HEK293 (cell line): ENCODE measurements around the gene GPSM1.

Experiments used
- CTCF ChIA-PET: fragments of 350-600 bp; formaldehyde crosslinking; extraction: SDS; loops from one replicate; lab custom pipeline; 2021; ENCODE audit warnings: antibody characterized with exemption; lab: Yijun Ruan, JAX
- POLR2A ChIA-PET: fragments of 300-600 bp; formaldehyde crosslinking; extraction: SDS; loops from one replicate; lab custom pipeline; 2020; ENCODE audit warnings: antibody characterized with exemption, inconsistent platforms; lab: Yijun Ruan, JAX
- H3K27ac ChIP-seq: fragments of 200-500 bp; sonication (Bioruptor generic); 2 replicates; pipeline ENCODE4 v1.5.1; 2014; ENCODE audit warnings: low read depth, low read length, control low read depth, inconsistent platforms; ENCODE audit errors: extremely low read depth
- H3K36me3 ChIP-seq, 2 experiments: fragments of 200-500 bp in 1 of 2; sonication (Bioruptor generic) in 1 of 2; 1 replicate in 1 of 2; 2 replicates in 1 of 2; pipeline ENCODE4 v1.5.1; 2014 to 2017; ENCODE audit warnings: inconsistent platforms in 2 of 2, low read length in 2 of 2; ENCODE audit not compliant: control insufficient read depth in 2 of 2, insufficient read depth in 1 of 2
- H3K4me1 ChIP-seq: fragments of 200-500 bp; sonication (Bioruptor generic); 2 replicates; pipeline ENCODE4 v1.5.1; 2014; ENCODE audit warnings: mild to moderate bottlenecking, low read length, inconsistent platforms; ENCODE audit not compliant: control insufficient read depth, insufficient read depth
- H3K4me3 ChIP-seq: 2 replicates; pipeline ENCODE4 v1.5.1; 2011; ENCODE audit warnings: low read depth, mild to moderate bottlenecking, control low read depth, low read length, moderate library complexity
- H3K9me3 ChIP-seq: fragments of 200-500 bp; sonication (Bioruptor generic); 2 replicates; pipeline ENCODE4 v1.5.1; 2014; ENCODE audit warnings: low read depth, low read length, inconsistent platforms; ENCODE audit not compliant: control insufficient read depth, insufficient read depth
- BCL11A ChIP-seq: fragments of 450-650 bp; formaldehyde crosslinking; IDR thresholded peaks from 2 replicates; pipeline ENCODE4 v1.5.1; 2016; ENCODE audit warnings: low read depth, missing biosample characterization, missing genetic modification characterization
- BCL11B ChIP-seq: fragments of 450-650 bp; formaldehyde crosslinking; IDR thresholded peaks from 2 replicates; pipeline ENCODE4 v1.5.1; 2016; ENCODE audit warnings: low read depth, missing biosample characterization, missing genetic modification characterization
- EGR2 ChIP-seq: fragments of 450-650 bp; formaldehyde crosslinking; IDR thresholded peaks from 2 replicates; pipeline ENCODE4 v1.5.1; 2016; ENCODE audit warnings: low read depth, missing biosample characterization, missing genetic modification characterization
- GLIS1 ChIP-seq: fragments of 450-650 bp; formaldehyde crosslinking; IDR thresholded peaks from 2 replicates; pipeline ENCODE4 v1.5.1; 2016; ENCODE audit warnings: missing biosample characterization, missing genetic modification characterization
- GLIS2 ChIP-seq: fragments of 450-650 bp; formaldehyde crosslinking; IDR thresholded peaks from 2 replicates; pipeline ENCODE4 v1.5.1; 2016; ENCODE audit warnings: missing biosample characterization, missing genetic modification characterization
- KLF1 ChIP-seq: fragments of 450-650 bp; formaldehyde crosslinking; IDR thresholded peaks from 2 replicates; pipeline ENCODE4 v1.5.1; 2016; ENCODE audit warnings: missing biosample characterization, missing genetic modification characterization
- KLF10 ChIP-seq: fragments of 450-650 bp; IDR thresholded peaks from 2 replicates; pipeline ENCODE4 v1.5.1; 2018; ENCODE audit warnings: missing biosample characterization, mild to moderate bottlenecking, missing genetic modification characterization
- KLF17 ChIP-seq: fragments of 450-650 bp; formaldehyde crosslinking; IDR thresholded peaks from 2 replicates; pipeline ENCODE4 v1.5.1; 2016; ENCODE audit warnings: missing biosample characterization, missing genetic modification characterization
- MEIS1 ChIP-seq: sonication (generic); formaldehyde crosslinking; IDR thresholded peaks from 2 replicates; pipeline ENCODE4 v1.8.1; 2022; ENCODE audit warnings: missing genetic modification reagents, mild to moderate bottlenecking, borderline replicate concordance
- SP2 ChIP-seq: fragments of 450-650 bp; formaldehyde crosslinking; IDR thresholded peaks from 2 replicates; pipeline ENCODE4 v1.5.1; 2016; ENCODE audit warnings: missing biosample characterization, missing genetic modification characterization
- SP3 ChIP-seq: fragments of 450-650 bp; formaldehyde crosslinking; IDR thresholded peaks from 2 replicates; pipeline ENCODE4 v1.5.1; 2016; ENCODE audit warnings: missing biosample characterization, missing genetic modification characterization
- WT1 ChIP-seq: fragments of 450-650 bp; formaldehyde crosslinking; IDR thresholded peaks from 2 replicates; pipeline ENCODE4 v1.5.1; 2016; ENCODE audit warnings: missing biosample characterization, missing genetic modification characterization
- ZBTB1 ChIP-seq: fragments of 450-650 bp; formaldehyde crosslinking; IDR thresholded peaks from 2 replicates; pipeline ENCODE4 v1.5.1; 2016; ENCODE audit warnings: missing biosample characterization, missing genetic modification characterization
- ZBTB7A ChIP-seq: fragments of 450-650 bp; formaldehyde crosslinking; IDR thresholded peaks from 2 replicates; pipeline ENCODE4 v1.5.1; 2016; ENCODE audit warnings: low read depth, missing biosample characterization, missing genetic modification characterization
- ZFHX2 ChIP-seq: fragments of 450-650 bp; formaldehyde crosslinking; conservative IDR thresholded peaks from 2 replicates; pipeline ENCODE4 v1.5.1; 2016; ENCODE audit warnings: missing biosample characterization, missing genetic modification characterization
- ZFP69B ChIP-seq: fragments of 450-650 bp; formaldehyde crosslinking; IDR thresholded peaks from 2 replicates; pipeline ENCODE4 v1.5.1; 2016; ENCODE audit warnings: missing biosample characterization, missing genetic modification characterization
- ZIC2 ChIP-seq: fragments of 450-650 bp; formaldehyde crosslinking; IDR thresholded peaks from 2 replicates; pipeline ENCODE4 v1.5.1; 2016; ENCODE audit warnings: missing biosample characterization, missing genetic modification characterization
- ZNF114 ChIP-seq: fragments of 450-650 bp; formaldehyde crosslinking; IDR thresholded peaks from 2 replicates; pipeline ENCODE4 v1.5.0; 2017; ENCODE audit warnings: missing biosample characterization, missing genetic modification characterization
- ZNF138 ChIP-seq: fragments of 450-650 bp; formaldehyde crosslinking; IDR thresholded peaks from 2 replicates; pipeline ENCODE4 v1.5.1; 2016; ENCODE audit warnings: missing biosample characterization, missing genetic modification characterization, borderline replicate concordance
- ZNF174 ChIP-seq: fragments of 450-650 bp; formaldehyde crosslinking; IDR thresholded peaks from 2 replicates; pipeline ENCODE4 v1.5.0; 2017; ENCODE audit warnings: missing biosample characterization, mild to moderate bottlenecking, missing genetic modification characterization
- ZNF175 ChIP-seq: fragments of 450-650 bp; formaldehyde crosslinking; IDR thresholded peaks from 2 replicates; pipeline ENCODE4 v1.5.1; 2016; ENCODE audit warnings: missing biosample characterization, missing genetic modification characterization
- ZNF37A ChIP-seq: fragments of 450-650 bp; IDR thresholded peaks from 2 replicates; pipeline ENCODE4 v1.5.1; 2018; ENCODE audit warnings: missing biosample characterization, missing genetic modification characterization
- ZNF707 ChIP-seq: fragments of 450-650 bp; formaldehyde crosslinking; IDR thresholded peaks from 2 replicates; pipeline ENCODE4 v1.5.1; 2016; ENCODE audit warnings: missing biosample characterization, missing genetic modification characterization
- TF ChIP-seq, protein P1 (sequence below): fragments of 450-650 bp; formaldehyde crosslinking; IDR thresholded peaks from 2 replicates; pipeline ENCODE4 v1.5.0; 2017; ENCODE audit warnings: missing biosample characterization, missing genetic modification characterization, borderline replicate concordance
- TF ChIP-seq, protein P2 (sequence below): fragments of 450-650 bp; formaldehyde crosslinking; IDR thresholded peaks from 2 replicates; pipeline ENCODE4 v1.5.1; 2016; ENCODE audit warnings: missing biosample characterization, missing genetic modification characterization
- TF ChIP-seq, protein P3 (sequence below): fragments of 450-650 bp; IDR thresholded peaks from 2 replicates; pipeline ENCODE4 v1.5.1; 2018; ENCODE audit warnings: missing biosample characterization, mild to moderate bottlenecking, missing genetic modification characterization

The GPSM1 gene

GRCh38 chr9:136335296-136336155 is 8.2 kb downstream of the GPSM1 start (continued):
- TF ChIP-seq, protein P1, sequence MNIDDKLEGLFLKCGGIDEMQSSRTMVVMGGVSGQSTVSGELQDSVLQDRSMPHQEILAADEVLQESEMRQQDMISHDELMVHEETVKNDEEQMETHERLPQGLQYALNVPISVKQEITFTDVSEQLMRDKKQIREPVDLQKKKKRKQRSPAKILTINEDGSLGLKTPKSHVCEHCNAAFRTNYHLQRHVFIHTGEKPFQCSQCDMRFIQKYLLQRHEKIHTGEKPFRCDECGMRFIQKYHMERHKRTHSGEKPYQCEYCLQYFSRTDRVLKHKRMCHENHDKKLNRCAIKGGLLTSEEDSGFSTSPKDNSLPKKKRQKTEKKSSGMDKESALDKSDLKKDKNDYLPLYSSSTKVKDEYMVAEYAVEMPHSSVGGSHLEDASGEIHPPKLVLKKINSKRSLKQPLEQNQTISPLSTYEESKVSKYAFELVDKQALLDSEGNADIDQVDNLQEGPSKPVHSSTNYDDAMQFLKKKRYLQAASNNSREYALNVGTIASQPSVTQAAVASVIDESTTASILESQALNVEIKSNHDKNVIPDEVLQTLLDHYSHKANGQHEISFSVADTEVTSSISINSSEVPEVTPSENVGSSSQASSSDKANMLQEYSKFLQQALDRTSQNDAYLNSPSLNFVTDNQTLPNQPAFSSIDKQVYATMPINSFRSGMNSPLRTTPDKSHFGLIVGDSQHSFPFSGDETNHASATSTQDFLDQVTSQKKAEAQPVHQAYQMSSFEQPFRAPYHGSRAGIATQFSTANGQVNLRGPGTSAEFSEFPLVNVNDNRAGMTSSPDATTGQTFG, result no peak

DNA sequence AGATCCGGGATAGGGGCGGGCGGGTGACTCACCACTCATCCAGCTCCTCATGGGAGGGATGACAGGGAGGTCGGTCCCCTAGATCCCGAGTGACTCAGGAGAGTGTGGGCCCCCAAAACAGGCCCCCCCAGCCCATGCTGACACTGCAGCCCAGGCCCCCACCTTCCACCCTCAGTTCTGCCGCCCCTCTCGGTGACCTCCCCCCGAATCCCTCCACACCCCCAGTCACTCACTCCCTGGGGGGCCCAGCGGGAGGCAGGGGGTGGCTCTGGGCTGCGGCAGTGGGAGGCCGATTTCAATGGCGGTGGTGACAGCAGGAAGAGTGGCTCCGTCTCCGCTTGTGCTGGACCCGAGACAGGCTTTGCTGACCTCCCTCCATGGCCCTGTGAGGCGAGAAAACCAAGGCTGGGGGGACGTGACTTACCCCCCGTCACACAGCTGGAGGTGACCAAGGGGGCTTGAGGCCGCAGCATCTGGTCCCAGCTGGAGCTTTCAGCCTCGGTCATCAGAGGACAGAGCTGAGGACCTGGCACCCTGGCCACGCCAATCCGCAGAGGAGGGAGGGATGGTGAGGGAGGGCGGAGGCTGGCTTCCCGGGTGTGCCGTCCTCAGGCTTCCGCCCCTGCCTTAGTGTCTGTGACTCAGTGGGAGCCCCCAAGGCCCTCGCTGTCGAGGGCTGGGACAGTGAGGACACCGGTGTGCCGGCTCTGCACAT is 9.0 kb downstream of the GPSM1 start:
- CTCF ChIA-PET, result interaction anchor here (1.2 kb wide), 2 partner anchors 10 to 23 kb away, joined by 4 read pairs; no protein-coding TSS in a partner anchor
- Histone ChIP-seq H3K4me1 (no peaks in the 10 kb centered on the region), H3K9me3 (no peaks in the 10 kb centered on the region), H3K27ac (no peak overlapping the region), H3K36me3 (peaks cover 0 to 68% of the 10 kb centered on the region in 2 experiments; a peak in 1 of 3 replicates), H3K4me3 (no peak overlapping the region)
- TF ChIP-seq ZNF175 (tag by site-specific recombination) (no peak), WT1 (tag by site-specific recombination) (peak; percentile 47; the same call in 1 of the 2 replicates), MEIS1 (CRISPR knock-in tag) (no peak), KLF10 (tag by site-specific recombination) (no peak), SP3 (tag by site-specific recombination) (no peak), ZIC2 (tag by site-specific recombination) (peak; percentile 88), ZNF174 (no peak), BCL11B (tag by site-specific recombination) (peak; percentile 40; the same call in 1 of the 2 replicates), ZNF138 (tag by site-specific recombination) (no peak), SP2 (tag by site-specific recombination) (peak; percentile 45), ZFHX2 (tag by site-specific recombination) (peak; percentile 62), KLF1 (tag by site-specific recombination) (peak; percentile 34; the same call in 1 of the 2 replicates), GLIS2 (tag by site-specific recombination) (peak; percentile 91), BCL11A (tag by site-specific recombination) (no peak), ZFP69B (tag by site-specific recombination) (no peak), ZBTB1 (tag by site-specific recombination) (no peak), ZNF114 (tag by site-specific recombination) (no peak), ZBTB7A (0 out of 2 replicates have a peak, but pooled peaks have one; percentile 15), KLF17 (tag by site-specific recombination) (peak; percentile 34; the same call in 1 of the 2 replicates), GLIS1 (tag by site-specific recombination) (peak; percentile 100), ZNF37A (no peak), ZNF707 (tag by site-specific recombination) (no peak), EGR2 (tag by site-specific recombination) (0 out of 2 replicates have a peak, but pooled peaks have one; percentile 30)
- TF ChIP-seq, protein P2, sequence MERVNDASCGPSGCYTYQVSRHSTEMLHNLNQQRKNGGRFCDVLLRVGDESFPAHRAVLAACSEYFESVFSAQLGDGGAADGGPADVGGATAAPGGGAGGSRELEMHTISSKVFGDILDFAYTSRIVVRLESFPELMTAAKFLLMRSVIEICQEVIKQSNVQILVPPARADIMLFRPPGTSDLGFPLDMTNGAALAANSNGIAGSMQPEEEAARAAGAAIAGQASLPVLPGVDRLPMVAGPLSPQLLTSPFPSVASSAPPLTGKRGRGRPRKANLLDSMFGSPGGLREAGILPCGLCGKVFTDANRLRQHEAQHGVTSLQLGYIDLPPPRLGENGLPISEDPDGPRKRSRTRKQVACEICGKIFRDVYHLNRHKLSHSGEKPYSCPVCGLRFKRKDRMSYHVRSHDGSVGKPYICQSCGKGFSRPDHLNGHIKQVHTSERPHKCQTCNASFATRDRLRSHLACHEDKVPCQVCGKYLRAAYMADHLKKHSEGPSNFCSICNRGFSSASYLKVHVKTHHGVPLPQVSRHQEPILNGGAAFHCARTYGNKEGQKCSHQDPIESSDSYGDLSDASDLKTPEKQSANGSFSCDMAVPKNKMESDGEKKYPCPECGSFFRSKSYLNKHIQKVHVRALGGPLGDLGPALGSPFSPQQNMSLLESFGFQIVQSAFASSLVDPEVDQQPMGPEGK (tag by site-specific recombination), result peak; percentile 83
- TF ChIP-seq, protein P3, sequence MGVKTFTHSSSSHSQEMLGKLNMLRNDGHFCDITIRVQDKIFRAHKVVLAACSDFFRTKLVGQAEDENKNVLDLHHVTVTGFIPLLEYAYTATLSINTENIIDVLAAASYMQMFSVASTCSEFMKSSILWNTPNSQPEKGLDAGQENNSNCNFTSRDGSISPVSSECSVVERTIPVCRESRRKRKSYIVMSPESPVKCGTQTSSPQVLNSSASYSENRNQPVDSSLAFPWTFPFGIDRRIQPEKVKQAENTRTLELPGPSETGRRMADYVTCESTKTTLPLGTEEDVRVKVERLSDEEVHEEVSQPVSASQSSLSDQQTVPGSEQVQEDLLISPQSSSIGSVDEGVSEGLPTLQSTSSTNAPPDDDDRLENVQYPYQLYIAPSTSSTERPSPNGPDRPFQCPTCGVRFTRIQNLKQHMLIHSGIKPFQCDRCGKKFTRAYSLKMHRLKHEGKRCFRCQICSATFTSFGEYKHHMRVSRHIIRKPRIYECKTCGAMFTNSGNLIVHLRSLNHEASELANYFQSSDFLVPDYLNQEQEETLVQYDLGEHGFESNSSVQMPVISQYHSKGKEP, result no peak
- POLR2A ChIA-PET, result no interaction called here
